SJSA1 (cell line): ENCODE results near the gene CUEDC1. TPM values are rescaled to one million over a fixed set of nuclear protein-coding genes. Genes with fewer than 3 reads are reported as not detected.

Experiments used
- DNase-seq, 2 experiments: peaks; one replicate each; pipeline ENCODE4 v3.0.0-alpha.2; 2015 to 2020; ENCODE audit warnings: low spot score in 2 of 2, low read depth in 1 of 2
- H3K27ac ChIP-seq: fragments of 250-450 bp; sonication (Bioruptor Pico); 2 replicates; pipeline ENCODE4 v1.5.1; 2020; ENCODE audit warnings: mild to moderate bottlenecking, moderate library complexity
- H3K27me3 ChIP-seq: fragments of 250-450 bp; sonication (Bioruptor Pico); replicated peaks from 2 replicates; pipeline ENCODE4 v1.5.1; 2020; ENCODE audit warnings: mild to moderate bottlenecking, moderate library complexity
- H3K36me3 ChIP-seq: fragments of 250-450 bp; sonication (Bioruptor Pico); 2 replicates; pipeline ENCODE4 v1.5.1; 2020; ENCODE audit warnings: mild to moderate bottlenecking
- H3K4me1 ChIP-seq: fragments of 250-450 bp; sonication (Bioruptor Pico); replicated peaks from 2 replicates; pipeline ENCODE4 v1.6.1; 2021; ENCODE audit warnings: mild to moderate bottlenecking
- H3K4me3 ChIP-seq: fragments of 250-450 bp; sonication (Bioruptor Pico); 2 replicates; pipeline ENCODE4 v1.5.1; 2020; ENCODE audit warnings: mild to moderate bottlenecking
- H3K9me3 ChIP-seq: fragments of 250-450 bp; sonication (Bioruptor Pico); replicated peaks from 2 replicates; pipeline ENCODE4 v1.5.1; 2020; ENCODE audit warnings: mild to moderate bottlenecking
- total RNA-seq: library from RNA; depleted of rRNA; stranded (reverse); fragments of >200 nt; shearing (Covaris generic); gene quantifications from 2 replicates; pipeline ENCODE4 v1.2.3, GENCODE V29; 2014

CUEDC1 gene
- total RNA-seq, 1 experiment from 2014 or later: 27.3 TPM

GRCh38 chr17:57945996-57946797 is 9.0 kb downstream of the CUEDC1 start:
- Histone ChIP-seq H3K4me1 (peaks cover 84% of the 10 kb centered on the region), H3K27ac (peak overlapping the region; percentile 88), H3K36me3 (peaks cover 11% of the 10 kb centered on the region; the same call in 1 of the 2 replicates), H3K4me3 (peak overlapping the region; percentile 23), H3K9me3 (no peaks in the 10 kb centered on the region), H3K27me3 (no peaks in the 10 kb centered on the region)
- peak in 1 of 2 experiments; percentile 53 for DNase-seq

- DNase-seq: no peak
- no peaks in the 10 kb centered on the region for H3K9me3 ChIP-seq
- H3K36me3 ChIP-seq: peaks cover 10% of the 10 kb centered on the region; the same call in 1 of the 2 replicates
- H3K4me3 ChIP-seq: no peak overlapping the region
- H3K4me1 ChIP-seq: peaks cover 81% of the 10 kb centered on the region
- H3K27me3 ChIP-seq: no peaks in the 10 kb centered on the region
- no peak overlapping the region for H3K27ac ChIP-seq
Observed at GRCh38 chr17:57944908-57945307, 10.3 kb downstream of the CUEDC1 start.

- H3K27ac ChIP-seq: peak overlapping the region; percentile 44
- no peak overlapping the region for H3K4me3 ChIP-seq
- H3K36me3 ChIP-seq: peaks cover 8% of the 10 kb centered on the region; the same call in 1 of the 2 replicates
- no peak for DNase-seq
- H3K9me3 ChIP-seq: no peaks in the 10 kb centered on the region
- H3K4me1 ChIP-seq: peaks cover 69% of the 10 kb centered on the region
- H3K27me3 ChIP-seq: no peaks in the 10 kb centered on the region
Observed at GRCh38 chr17:57943645-57944044, 11.6 kb downstream of the CUEDC1 start.

GRCh38 chr17:57943140-57943539 is 12.1 kb downstream of the CUEDC1 start:
- H3K4me1 ChIP-seq: peaks cover 66% of the 10 kb centered on the region
- H3K9me3 ChIP-seq: no peaks in the 10 kb centered on the region
- peaks cover 8% of the 10 kb centered on the region; the same call in 1 of the 2 replicates for H3K36me3 ChIP-seq
- no peaks in the 10 kb centered on the region for H3K27me3 ChIP-seq
- no peak for DNase-seq
- no peak overlapping the region for H3K4me3 ChIP-seq
- H3K27ac ChIP-seq: peak overlapping the region; percentile 44

- Histone ChIP-seq H3K27ac (no peak overlapping the region), H3K27me3 (no peaks in the 10 kb centered on the region), H3K36me3 (peaks cover 8% of the 10 kb centered on the region; the same call in 1 of the 2 replicates), H3K4me3 (no peak overlapping the region), H3K9me3 (no peaks in the 10 kb centered on the region), H3K4me1 (peaks cover 58% of the 10 kb centered on the region)
- no peak for DNase-seq
Observed at GRCh38 chr17:57941384-57942370, 13.5 kb downstream of the CUEDC1 start.

GRCh38 chr17:57940653-57941329 is 14.4 kb downstream of the CUEDC1 start:
- Histone ChIP-seq H3K27me3 (no peaks in the 10 kb centered on the region), H3K4me3 (no peak overlapping the region), H3K9me3 (no peaks in the 10 kb centered on the region), H3K36me3 (peaks cover 8% of the 10 kb centered on the region; the same call in 1 of the 2 replicates), H3K4me1 (peaks cover 58% of the 10 kb centered on the region), H3K27ac (no peak overlapping the region)
- DNase-seq: no peak

GRCh38 chr17:57940231-57940630 is 15.0 kb downstream of the CUEDC1 start:
- H3K9me3 ChIP-seq: no peaks in the 10 kb centered on the region
- H3K36me3 ChIP-seq: peaks cover 8% of the 10 kb centered on the region; the same call in 1 of the 2 replicates
- no peak overlapping the region for H3K27ac ChIP-seq

GRCh38 chr17:57939797-57940196 is 15.4 kb downstream of the CUEDC1 start:
- Histone ChIP-seq H3K27me3 (no peaks in the 10 kb centered on the region), H3K4me1 (peaks cover 62% of the 10 kb centered on the region), H3K27ac (no peak overlapping the region)

More at GRCh38 chr17:57940231-57940630, 15.0 kb downstream of the CUEDC1 start:
- H3K4me3 ChIP-seq: no peak overlapping the region
- H3K4me1 ChIP-seq: peaks cover 58% of the 10 kb centered on the region
- H3K27me3 ChIP-seq: no peaks in the 10 kb centered on the region
- no peak for DNase-seq

GRCh38 chr17:57938061-57938502 is 17.1 kb downstream of the CUEDC1 start:
- DNase-seq: no peak

More at GRCh38 chr17:57939797-57940196, 15.4 kb downstream of the CUEDC1 start:
- no peak overlapping the region for H3K4me3 ChIP-seq
- DNase-seq: no peak
- no peaks in the 10 kb centered on the region for H3K9me3 ChIP-seq
- H3K36me3 ChIP-seq: peaks cover 8% of the 10 kb centered on the region; the same call in 1 of the 2 replicates

GRCh38 chr17:57937492-57937891 is 17.7 kb downstream of the CUEDC1 start:
- H3K27ac ChIP-seq: no peak overlapping the region
- H3K27me3 ChIP-seq: no peaks in the 10 kb centered on the region
- H3K4me3 ChIP-seq: no peak overlapping the region
- H3K36me3 ChIP-seq: peaks cover 8% of the 10 kb centered on the region; the same call in 1 of the 2 replicates
- peaks cover 51% of the 10 kb centered on the region for H3K4me1 ChIP-seq
- no peaks in the 10 kb centered on the region for H3K9me3 ChIP-seq
- no peak for DNase-seq

More at GRCh38 chr17:57938061-57938502, 17.1 kb downstream of the CUEDC1 start:
- H3K27me3 ChIP-seq: no peaks in the 10 kb centered on the region
- no peak overlapping the region for H3K4me3 ChIP-seq
- H3K27ac ChIP-seq: no peak overlapping the region
- H3K9me3 ChIP-seq: no peaks in the 10 kb centered on the region
- H3K4me1 ChIP-seq: peaks cover 57% of the 10 kb centered on the region
- peaks cover 8% of the 10 kb centered on the region; the same call in 1 of the 2 replicates for H3K36me3 ChIP-seq

GRCh38 chr17:57935833-57936807 is 19.1 kb downstream of the CUEDC1 start:
- Histone ChIP-seq H3K4me3 (no peak overlapping the region), H3K27ac (peak overlapping the region; percentile 97), H3K9me3 (no peaks in the 10 kb centered on the region), H3K36me3 (no peaks in the 10 kb centered on the region), H3K4me1 (peaks cover 48% of the 10 kb centered on the region), H3K27me3 (no peaks in the 10 kb centered on the region)
- DNase-seq: peak; percentile 69 to 71

GRCh38 chr17:57931488-57932137 is 23.6 kb downstream of the CUEDC1 start:
- Histone ChIP-seq H3K4me1 (peaks cover 59% of the 10 kb centered on the region), H3K27me3 (no peaks in the 10 kb centered on the region), H3K36me3 (peaks cover 8% of the 10 kb centered on the region; the same call in 1 of the 2 replicates), H3K4me3 (no peak overlapping the region), H3K27ac (peak overlapping the region; percentile 32), H3K9me3 (no peaks in the 10 kb centered on the region)
- no peak for DNase-seq
